Measurements from ENCODE around the gene THSD7B. TPM values are rescaled to one million over a fixed set of nuclear protein-coding genes. Genes with fewer than 3 reads are reported as not detected.
"Not testable (repeated sequence)": the region's sequence is repeated elsewhere in the genome, so short reads cannot be mapped to it uniquely, and the experiment has no call there.

The THSD7B gene
- total RNA-seq, 1 donor from 2014 or later, result 0.59 TPM

GRCh38 chr2:137002896-137003295 lies 237.6 kb downstream of the THSD7B start:
- no peak for ATAC-seq (ENCODE audit: poor library complexity)
- intact Hi-C loops (cut with DNase I), result no loop called here
- no peak for DNase-seq

- DNase-seq (no peak), ATAC-seq (ENCODE audit: poor library complexity) (no peak)
- intact Hi-C loops (cut with DNase I), result no loop called here
Measured at GRCh38 chr2:137005210-137005609, 239.9 kb downstream of the THSD7B start.

- ATAC-seq (ENCODE audit: poor library complexity) (no peak), DNase-seq (no peak)
- intact Hi-C loops (cut with DNase I), result no loop called here
Measured at GRCh38 chr2:137007938-137008337, 242.6 kb downstream of the THSD7B start.

GRCh38 chr2:137009953-137010352 lies 244.6 kb downstream of the THSD7B start:
- ATAC-seq (ENCODE audit: poor library complexity), result no peak
- intact Hi-C loops (cut with DNase I), result no loop called here
- no peak for DNase-seq

- no peak for DNase-seq
- no peak for ATAC-seq (ENCODE audit: poor library complexity)
- intact Hi-C loops (cut with DNase I), result no loop called here
Measured at GRCh38 chr2:137020452-137021196, 255.3 kb downstream of the THSD7B start.

- no peak for ATAC-seq (ENCODE audit: poor library complexity)
- intact Hi-C loops (cut with DNase I), result no loop called here
- DNase-seq, result no peak
Measured at GRCh38 chr2:137021763-137022162, 256.4 kb downstream of the THSD7B start.

- ATAC-seq (ENCODE audit: poor library complexity) (no peak), DNase-seq (no peak)
- intact Hi-C loops (cut with DNase I), result no loop called here
Measured at GRCh38 chr2:137023205-137023604, 257.9 kb downstream of the THSD7B start.

- no peak for DNase-seq
- ATAC-seq (ENCODE audit: poor library complexity), result no peak
- intact Hi-C loops (cut with DNase I), result no loop called here
Measured at GRCh38 chr2:137031731-137032130, 266.4 kb downstream of the THSD7B start.

- no peak for DNase-seq
Measured at GRCh38 chr2:137036619-137037018, 271.3 kb downstream of the THSD7B start.

GRCh38 chr2:137039482-137040152 lies 274.3 kb downstream of the THSD7B start:
- intact Hi-C loops (cut with DNase I), result no loop called here
- ATAC-seq (ENCODE audit: poor library complexity), result no peak
- no peak for DNase-seq

More at GRCh38 chr2:137036619-137037018, 271.3 kb downstream of the THSD7B start:
- no peak for ATAC-seq (ENCODE audit: poor library complexity)
- intact Hi-C loops (cut with DNase I), result no loop called here

GRCh38 chr2:137047369-137047768 lies 282.0 kb downstream of the THSD7B start:
- ATAC-seq (ENCODE audit: poor library complexity) (peak; percentile 84), DNase-seq (no peak)
- intact Hi-C loops (cut with DNase I), result no loop called here

GRCh38 chr2:137048455-137048854 lies 283.1 kb downstream of the THSD7B start:
- ATAC-seq (ENCODE audit: poor library complexity), result no peak
- DNase-seq, result no peak
- intact Hi-C loops (cut with DNase I), result no loop called here

GRCh38 chr2:137049518-137049917 lies 284.2 kb downstream of the THSD7B start:
- DNase-seq (no peak), ATAC-seq (ENCODE audit: poor library complexity) (no peak)
- intact Hi-C loops (cut with DNase I), result no loop called here

- no peak for ATAC-seq (ENCODE audit: poor library complexity)
Measured at GRCh38 chr2:137050949-137051348, 285.6 kb downstream of the THSD7B start.

GRCh38 chr2:137051778-137052398 lies 286.5 kb downstream of the THSD7B start:
- intact Hi-C loops (cut with DNase I), result no loop called here
- DNase-seq (no peak), ATAC-seq (ENCODE audit: poor library complexity) (no peak)

More at GRCh38 chr2:137050949-137051348, 285.6 kb downstream of the THSD7B start:
- intact Hi-C loops (cut with DNase I), result no loop called here
- no peak for DNase-seq

GRCh38 chr2:137056704-137057103 lies 291.4 kb downstream of the THSD7B start:
- DNase-seq, result no peak
- intact Hi-C loops (cut with DNase I), result no loop called here
- ATAC-seq (ENCODE audit: poor library complexity), result no peak

- ATAC-seq (ENCODE audit: poor library complexity); DNase-seq; intact Hi-C loops (cut with DNase I): not testable (repeated sequence)
Measured at GRCh38 chr2:137076111-137076765, 310.9 kb downstream of the THSD7B start.

GRCh38 chr2:137091704-137092103 lies 326.4 kb downstream of the THSD7B start:
- intact Hi-C loops (cut with DNase I), result no loop called here
- no peak for ATAC-seq (ENCODE audit: poor library complexity)

GRCh38 chr2:137093116-137093515 lies 327.8 kb downstream of the THSD7B start:
- intact Hi-C loops (cut with DNase I), result no loop called here
- DNase-seq (no peak), ATAC-seq (ENCODE audit: poor library complexity) (no peak)

More at GRCh38 chr2:137091704-137092103, 326.4 kb downstream of the THSD7B start:
- DNase-seq, result no peak

Measured in Right ventricle myocardium superior (tissue), 1 donor.